ENCODE measurements around the gene CDC42BPA.

- TF ChIP-seq, protein P1, sequence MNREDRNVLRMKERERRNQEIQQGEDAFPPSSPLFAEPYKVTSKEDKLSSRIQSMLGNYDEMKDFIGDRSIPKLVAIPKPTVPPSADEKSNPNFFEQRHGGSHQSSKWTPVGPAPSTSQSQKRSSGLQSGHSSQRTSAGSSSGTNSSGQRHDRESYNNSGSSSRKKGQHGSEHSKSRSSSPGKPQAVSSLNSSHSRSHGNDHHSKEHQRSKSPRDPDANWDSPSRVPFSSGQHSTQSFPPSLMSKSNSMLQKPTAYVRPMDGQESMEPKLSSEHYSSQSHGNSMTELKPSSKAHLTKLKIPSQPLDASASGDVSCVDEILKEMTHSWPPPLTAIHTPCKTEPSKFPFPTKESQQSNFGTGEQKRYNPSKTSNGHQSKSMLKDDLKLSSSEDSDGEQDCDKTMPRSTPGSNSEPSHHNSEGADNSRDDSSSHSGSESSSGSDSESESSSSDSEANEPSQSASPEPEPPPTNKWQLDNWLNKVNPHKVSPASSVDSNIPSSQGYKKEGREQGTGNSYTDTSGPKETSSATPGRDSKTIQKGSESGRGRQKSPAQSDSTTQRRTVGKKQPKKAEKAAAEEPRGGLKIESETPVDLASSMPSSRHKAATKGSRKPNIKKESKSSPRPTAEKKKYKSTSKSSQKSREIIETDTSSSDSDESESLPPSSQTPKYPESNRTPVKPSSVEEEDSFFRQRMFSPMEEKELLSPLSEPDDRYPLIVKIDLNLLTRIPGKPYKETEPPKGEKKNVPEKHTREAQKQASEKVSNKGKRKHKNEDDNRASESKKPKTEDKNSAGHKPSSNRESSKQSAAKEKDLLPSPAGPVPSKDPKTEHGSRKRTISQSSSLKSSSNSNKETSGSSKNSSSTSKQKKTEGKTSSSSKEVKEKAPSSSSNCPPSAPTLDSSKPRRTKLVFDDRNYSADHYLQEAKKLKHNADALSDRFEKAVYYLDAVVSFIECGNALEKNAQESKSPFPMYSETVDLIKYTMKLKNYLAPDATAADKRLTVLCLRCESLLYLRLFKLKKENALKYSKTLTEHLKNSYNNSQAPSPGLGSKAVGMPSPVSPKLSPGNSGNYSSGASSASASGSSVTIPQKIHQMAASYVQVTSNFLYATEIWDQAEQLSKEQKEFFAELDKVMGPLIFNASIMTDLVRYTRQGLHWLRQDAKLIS (CRISPR knock-in tag; IDR thresholded peaks at IDR 0.05; ENCODE audit: borderline replicate concordance) = no peak
- TF ChIP-seq, protein P2, sequence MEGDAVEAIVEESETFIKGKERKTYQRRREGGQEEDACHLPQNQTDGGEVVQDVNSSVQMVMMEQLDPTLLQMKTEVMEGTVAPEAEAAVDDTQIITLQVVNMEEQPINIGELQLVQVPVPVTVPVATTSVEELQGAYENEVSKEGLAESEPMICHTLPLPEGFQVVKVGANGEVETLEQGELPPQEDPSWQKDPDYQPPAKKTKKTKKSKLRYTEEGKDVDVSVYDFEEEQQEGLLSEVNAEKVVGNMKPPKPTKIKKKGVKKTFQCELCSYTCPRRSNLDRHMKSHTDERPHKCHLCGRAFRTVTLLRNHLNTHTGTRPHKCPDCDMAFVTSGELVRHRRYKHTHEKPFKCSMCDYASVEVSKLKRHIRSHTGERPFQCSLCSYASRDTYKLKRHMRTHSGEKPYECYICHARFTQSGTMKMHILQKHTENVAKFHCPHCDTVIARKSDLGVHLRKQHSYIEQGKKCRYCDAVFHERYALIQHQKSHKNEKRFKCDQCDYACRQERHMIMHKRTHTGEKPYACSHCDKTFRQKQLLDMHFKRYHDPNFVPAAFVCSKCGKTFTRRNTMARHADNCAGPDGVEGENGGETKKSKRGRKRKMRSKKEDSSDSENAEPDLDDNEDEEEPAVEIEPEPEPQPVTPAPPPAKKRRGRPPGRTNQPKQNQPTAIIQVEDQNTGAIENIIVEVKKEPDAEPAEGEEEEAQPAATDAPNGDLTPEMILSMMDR (IDR thresholded peaks at IDR 0.05) = no peak
- TF ChIP-seq ESRRA (CRISPR knock-in tag; IDR thresholded peaks at IDR 0.05; ENCODE audit: borderline replicate concordance) = no peak
- TF ChIP-seq, protein P3, sequence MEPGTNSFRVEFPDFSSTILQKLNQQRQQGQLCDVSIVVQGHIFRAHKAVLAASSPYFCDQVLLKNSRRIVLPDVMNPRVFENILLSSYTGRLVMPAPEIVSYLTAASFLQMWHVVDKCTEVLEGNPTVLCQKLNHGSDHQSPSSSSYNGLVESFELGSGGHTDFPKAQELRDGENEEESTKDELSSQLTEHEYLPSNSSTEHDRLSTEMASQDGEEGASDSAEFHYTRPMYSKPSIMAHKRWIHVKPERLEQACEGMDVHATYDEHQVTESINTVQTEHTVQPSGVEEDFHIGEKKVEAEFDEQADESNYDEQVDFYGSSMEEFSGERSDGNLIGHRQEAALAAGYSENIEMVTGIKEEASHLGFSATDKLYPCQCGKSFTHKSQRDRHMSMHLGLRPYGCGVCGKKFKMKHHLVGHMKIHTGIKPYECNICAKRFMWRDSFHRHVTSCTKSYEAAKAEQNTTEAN (CRISPR knock-in tag; IDR thresholded peaks at IDR 0.05) = no peak
- TF ChIP-seq ZNF416 (CRISPR knock-in tag; IDR thresholded peaks at IDR 0.05) = no peak
- TF ChIP-seq ZNF263 (CRISPR knock-in tag; IDR thresholded peaks at IDR 0.05; ENCODE audit: low read depth) = no peak
- no peak for TF ChIP-seq JUN (CRISPR knock-in tag; IDR thresholded peaks at IDR 0.05)
- TF ChIP-seq TEAD4 (CRISPR knock-in tag; IDR thresholded peaks at IDR 0.05) = no peak
- TF ChIP-seq, protein P4, sequence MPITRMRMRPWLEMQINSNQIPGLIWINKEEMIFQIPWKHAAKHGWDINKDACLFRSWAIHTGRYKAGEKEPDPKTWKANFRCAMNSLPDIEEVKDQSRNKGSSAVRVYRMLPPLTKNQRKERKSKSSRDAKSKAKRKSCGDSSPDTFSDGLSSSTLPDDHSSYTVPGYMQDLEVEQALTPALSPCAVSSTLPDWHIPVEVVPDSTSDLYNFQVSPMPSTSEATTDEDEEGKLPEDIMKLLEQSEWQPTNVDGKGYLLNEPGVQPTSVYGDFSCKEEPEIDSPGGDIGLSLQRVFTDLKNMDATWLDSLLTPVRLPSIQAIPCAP (CRISPR knock-in tag; IDR thresholded peaks at IDR 0.05) = no peak
- TF ChIP-seq CREB1 (CRISPR knock-in tag; IDR thresholded peaks at IDR 0.05) = no peak
Observed at GRCh38 chr1:227263869-227264268, 54.4 kb downstream of the CDC42BPA start.
